HG02981 (cell line): ENCODE measurements around the gene KIF21B.

ENCODE experiments used
- ATAC-seq: cut with Tn5 transposase; IDR thresholded peaks from one replicate; pipeline ENCODE4 v1.9.1; 2021; ENCODE audit warnings: mild to moderate bottlenecking, moderate library complexity; ENCODE audit not compliant: unreplicated experiment

The KIF21B gene

DNA sequence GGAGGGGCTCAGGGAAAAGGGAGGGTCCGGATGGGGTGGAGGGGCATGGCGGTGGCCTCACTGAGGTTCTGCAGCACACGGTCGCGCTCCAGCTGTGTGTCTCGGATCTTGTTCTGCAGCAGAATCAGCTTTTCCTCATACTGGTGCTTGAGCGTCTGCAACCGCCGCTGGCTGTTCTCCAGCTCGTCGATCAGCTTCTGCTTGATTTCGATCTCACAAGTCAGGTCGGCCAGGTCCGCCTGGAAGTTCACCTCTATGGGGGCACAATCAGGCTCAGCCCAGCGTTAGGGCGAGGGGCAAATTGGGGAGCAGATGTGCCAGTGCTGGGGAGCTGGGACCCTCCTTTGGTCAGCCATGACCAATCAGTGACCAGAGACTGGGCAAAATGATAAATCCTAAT, 25.2 kb downstream of the KIF21B start:
- ATAC-seq: no peak

GRCh38 chr1:200992382-200993048, 31.0 kb downstream of the KIF21B start:
- ATAC-seq: no peak

DNA sequence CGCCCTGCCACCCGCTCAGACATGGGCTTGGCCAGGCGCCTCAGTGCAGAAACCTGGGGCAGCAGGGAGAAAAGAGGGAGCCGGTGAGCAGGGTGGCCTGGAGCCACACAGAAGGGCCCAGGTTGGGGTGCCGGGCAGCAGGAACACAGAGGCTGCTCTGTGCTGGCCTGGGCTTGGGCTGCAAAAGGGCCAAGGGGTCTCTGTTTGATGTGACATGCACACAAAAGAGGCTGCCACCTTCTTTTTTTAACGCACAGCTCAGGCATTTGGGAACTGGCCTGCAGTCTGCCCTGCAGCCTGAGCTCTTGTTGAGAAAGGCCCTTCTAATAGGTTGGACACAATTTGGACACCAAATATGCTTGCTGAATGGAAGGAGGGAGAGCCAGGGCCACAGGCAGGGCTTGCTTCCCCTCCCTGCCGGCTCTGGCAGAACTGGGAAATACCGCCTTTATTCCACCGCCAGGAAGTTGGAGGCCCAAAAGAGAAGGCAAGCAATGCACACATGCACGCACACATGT, 32.4 kb downstream of the KIF21B start:
- no peak for ATAC-seq

- no peak for ATAC-seq
Observed at GRCh38 chr1:200990114-200990513, 33.4 kb downstream of the KIF21B start.

- no peak for ATAC-seq
Observed at GRCh38 chr1:200989337-200989736, 34.2 kb downstream of the KIF21B start.

- no peak for ATAC-seq
Observed at GRCh38 chr1:200988693-200989092, 34.8 kb downstream of the KIF21B start.

DNA sequence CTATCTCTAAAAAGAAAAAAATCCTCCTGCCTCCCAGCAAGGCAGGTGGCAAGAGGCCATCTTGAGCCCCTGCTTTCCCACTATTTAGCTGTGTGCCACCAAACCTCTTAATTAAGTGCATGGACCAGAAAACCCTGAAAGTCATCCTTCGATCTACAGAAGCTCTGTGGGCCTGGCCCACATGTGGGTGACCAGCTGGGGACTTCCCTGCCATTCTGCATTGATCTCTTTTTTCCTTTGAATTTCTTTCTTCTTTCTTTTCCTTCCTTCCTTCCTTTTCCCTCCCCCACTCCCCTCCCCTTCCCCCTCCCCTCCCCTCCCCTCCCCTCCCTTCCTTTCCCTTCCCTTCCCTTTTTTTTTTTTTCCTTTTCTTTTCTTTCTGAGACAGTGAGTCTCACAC, 38.0 kb downstream of the KIF21B start:
- ATAC-seq: no peak

DNA sequence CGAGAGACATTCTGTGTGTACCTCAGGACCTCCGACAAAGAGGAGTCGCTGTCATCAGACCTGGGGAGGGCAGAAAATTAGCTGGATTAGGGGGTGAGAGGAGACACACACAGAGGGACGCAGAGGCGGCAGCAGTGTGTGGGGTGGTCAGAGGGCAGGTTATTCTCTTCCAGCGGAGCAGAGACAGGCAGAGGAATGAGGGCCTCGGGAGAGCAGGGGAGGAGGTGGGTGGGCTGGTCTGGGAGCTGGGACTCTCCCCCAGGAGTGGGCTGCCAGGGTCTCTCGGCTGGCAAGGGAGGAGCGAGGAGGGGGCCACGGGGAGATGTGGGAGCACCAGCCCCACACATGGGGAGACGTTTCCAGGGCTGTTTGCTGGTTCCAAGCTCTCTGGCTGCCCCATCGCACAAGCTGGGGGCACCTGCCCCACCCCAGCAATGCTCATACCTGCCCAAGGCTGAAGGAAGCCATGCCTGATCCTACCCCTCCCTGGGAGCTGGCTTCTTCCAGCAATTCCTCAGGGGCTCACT, 40.4 kb downstream of the KIF21B start:
- no peak for ATAC-seq

GRCh38 chr1:200982071-200982945, 41.2 kb downstream of the KIF21B start:
- no peak for ATAC-seq

- no peak for ATAC-seq
Observed at GRCh38 chr1:200981278-200981677, 42.2 kb downstream of the KIF21B start.

DNA sequence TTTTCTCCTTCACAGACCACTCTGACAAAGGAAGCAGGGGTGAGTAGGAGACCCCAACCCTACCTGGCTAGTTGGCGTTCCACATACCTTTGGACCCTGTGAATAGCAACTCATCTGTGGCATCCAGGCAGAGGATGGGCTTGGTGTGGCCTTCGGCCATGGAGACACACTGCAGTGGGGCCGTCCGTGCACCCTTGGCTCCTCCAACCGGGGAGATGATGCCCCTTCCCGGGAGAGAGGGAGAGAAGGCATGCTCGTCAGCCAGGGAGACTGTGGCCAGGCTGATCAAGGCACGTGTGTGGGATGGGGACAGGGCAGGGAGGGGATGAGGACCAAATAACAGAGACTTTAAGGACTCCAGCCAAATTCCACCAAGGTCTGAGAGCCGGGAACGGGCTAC, 42.6 kb downstream of the KIF21B start:
- no peak for ATAC-seq

DNA sequence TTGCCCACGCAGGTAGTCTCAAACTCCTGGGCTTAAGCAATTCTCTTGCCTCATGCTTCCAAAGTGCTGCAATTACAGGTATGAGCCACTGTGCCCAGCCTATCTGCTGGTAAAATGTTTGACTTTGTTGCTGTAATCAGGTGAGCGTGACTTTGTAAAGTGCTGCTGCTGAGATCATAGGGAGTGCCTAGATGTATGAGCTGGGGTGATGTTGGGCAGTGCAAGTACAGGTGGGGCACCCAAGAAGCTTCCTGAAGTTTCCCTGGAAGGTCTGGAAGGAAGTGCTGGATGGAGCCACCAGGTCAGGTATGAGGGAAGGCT, 43.1 kb downstream of the KIF21B start:
- no peak for ATAC-seq

DNA sequence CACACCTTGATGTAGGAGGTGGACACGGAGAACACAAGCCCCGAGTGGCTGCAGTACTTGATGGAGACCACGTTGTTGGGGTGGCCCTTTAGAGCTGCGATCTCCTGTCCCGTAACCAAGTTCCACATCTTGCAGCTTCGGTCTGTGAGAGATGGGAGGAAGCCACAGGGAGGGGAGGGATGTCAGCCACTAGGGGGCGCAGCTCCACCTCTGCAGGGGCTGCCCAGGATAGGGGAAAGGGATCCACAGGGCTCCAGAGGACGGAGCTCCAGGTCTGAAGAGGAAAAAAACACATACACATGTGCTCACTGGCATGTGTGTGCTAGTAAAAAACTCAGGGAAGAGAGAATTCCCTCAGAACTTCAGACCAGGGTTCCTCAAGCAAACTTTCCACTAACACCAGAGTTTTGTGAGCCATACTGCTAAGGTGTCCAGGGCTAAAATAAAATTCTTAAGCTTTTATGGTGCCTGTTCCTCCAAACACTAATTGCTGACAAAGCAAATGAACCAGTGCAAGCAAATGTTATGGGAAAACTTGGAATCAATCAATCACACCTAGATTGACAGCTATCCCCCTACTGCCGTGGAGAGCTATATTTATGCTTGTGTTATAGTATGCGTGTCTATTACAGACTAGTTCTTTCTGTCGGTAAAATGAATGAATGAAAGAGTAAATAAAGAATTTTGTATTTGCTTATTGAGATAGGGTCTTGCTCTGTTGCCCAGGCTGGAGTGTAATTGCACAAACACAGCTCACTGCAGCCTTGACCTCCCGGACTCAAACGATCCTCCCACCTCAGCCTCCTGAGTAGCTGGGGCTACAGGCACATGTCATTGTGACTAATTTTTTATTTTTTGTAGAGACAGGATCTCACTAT, 43.7 kb downstream of the KIF21B start:
- ATAC-seq: no peak

DNA sequence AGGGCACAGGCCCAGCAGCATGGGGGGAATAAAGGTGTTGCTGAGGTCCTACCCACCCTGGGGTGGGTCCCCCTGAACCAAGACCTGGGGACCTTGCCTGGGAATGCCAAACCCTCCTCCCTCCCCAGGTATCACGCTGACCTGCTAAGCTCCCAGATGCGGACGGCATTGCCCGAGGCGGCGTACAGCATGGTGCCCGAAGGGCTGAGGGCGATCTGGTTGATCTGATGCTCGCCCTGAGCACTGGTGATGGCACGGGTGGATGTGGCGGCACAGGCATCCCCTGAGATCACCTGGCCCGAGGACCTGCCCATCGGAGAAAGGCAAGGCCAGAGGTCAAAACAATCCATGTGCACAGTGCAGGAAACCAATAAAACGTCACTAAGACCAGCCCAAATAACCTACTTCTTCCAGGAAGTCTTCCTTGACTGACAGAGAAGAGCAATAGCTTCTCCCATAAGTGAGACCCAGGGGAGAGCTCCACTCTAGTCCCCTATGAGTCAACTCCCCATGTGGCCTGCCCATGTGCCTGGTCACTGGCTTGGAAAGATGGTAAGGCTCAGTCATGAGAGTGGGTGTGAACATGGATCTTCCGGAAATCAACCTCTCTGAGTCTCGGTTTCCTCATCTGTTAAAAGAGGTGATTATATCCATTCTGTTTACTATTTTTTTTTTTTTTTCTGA, 46.3 kb downstream of the KIF21B start:
- ATAC-seq: no peak

- ATAC-seq: no peak
Observed at GRCh38 chr1:200976634-200977033, 46.9 kb downstream of the KIF21B start.

GRCh38 chr1:200975458-200975857, 48.1 kb downstream of the KIF21B start:
- ATAC-seq: no peak

DNA sequence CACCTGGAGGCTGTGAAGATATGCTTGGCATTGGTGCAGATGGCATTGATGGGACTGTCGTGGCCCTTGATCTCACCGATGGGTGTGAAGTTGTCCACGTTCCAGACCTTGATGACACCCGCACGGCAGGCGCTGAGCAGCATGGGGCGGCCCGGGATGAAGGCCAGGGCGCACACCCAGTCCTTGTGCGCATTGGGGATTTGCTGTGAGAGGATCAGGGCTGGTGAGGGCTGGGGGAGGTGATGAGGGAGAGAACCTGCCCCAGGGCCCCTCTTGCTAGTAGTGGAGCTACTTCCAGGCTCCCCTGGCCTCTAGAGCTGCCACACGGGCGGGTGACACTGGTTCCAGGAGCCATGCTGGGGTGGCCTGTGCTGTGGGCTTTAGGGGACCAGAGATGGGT, 48.8 kb downstream of the KIF21B start:
- no peak for ATAC-seq

GRCh38 chr1:200973937-200974657, 49.4 kb downstream of the KIF21B start:
- ATAC-seq: no peak

GRCh38 chr1:200972985-200973742, 50.4 kb downstream of the KIF21B start:
- ATAC-seq: no peak
